ENCODE results near the gene BCDIN3D.

The BCDIN3D gene

GRCh38 chr12:49869816-49870500, 27.1 kb upstream of the BCDIN3D start:
- H3K9ac ChIP-seq (ENCODE audit: low read depth in 1 of 2, low read length in 2 of 2) = no peak overlapping the region
- no peaks in the 10 kb centered on the region for H3K36me3 ChIP-seq (ENCODE audit: control insufficient read depth in 2 of 2, insufficient read depth in 2 of 2, low read length in 2 of 2)

DNA sequence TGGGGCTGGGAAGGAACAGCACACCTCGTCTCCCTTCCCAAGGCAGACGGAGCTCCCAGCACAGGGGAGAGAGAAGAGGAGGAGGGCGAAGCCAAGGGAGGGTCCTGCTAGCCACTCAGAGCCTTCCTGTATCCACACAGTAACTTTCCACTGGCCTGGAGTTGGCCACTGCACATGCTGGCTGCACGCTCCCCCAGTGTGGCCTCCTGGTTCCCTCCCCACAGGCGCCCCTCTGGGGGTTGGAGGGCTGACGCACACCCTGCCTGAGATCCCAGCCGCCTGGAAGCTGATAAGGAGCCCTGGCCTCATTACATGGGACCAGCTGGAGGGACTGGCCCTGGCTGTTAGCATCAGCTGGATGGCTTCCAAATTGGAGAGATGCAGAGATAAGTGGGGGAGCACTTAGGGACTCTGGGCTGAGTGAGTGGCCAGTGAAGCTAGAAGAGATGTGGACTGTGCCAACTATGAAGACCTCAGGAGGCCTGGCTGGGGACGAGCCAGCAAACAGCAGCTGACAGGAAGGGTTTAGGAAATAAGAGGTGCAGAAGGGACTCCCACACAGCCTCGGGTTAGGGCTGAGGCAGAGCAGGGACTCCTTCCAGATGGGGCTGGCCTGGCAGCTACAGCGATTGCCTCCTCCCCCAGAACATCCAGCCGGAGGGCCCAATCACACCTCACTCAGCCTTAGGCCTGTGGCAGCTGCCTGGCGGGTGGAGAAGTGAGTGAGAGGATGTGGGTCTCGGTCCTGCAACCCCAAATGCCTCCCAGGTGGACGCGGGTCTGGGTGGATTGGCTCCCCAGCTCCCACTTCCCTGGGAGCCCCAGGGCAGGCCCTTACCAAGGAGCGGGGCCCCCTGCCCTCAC, 26.3 kb upstream of the BCDIN3D start:
- H3K9me3 ChIP-seq (ENCODE audit: control insufficient read depth in 2 of 2, low read length in 2 of 2) = no peaks in the 10 kb centered on the region
- no peak overlapping the region for H3K9ac ChIP-seq (ENCODE audit: low read depth in 1 of 2, low read length in 2 of 2)
- peaks cover 6 to 15% of the 10 kb centered on the region in 2 donors for H3K4me1 ChIP-seq (ENCODE audit: control insufficient read depth in 2 of 2, insufficient read depth in 2 of 2, low read length in 2 of 2)
- no peaks in the 10 kb centered on the region for H3K36me3 ChIP-seq (ENCODE audit: control insufficient read depth in 2 of 2, insufficient read depth in 2 of 2, low read length in 2 of 2)
- no peaks in the 10 kb centered on the region for H3K27me3 ChIP-seq (ENCODE audit: control insufficient read depth in 2 of 2, insufficient read depth in 2 of 2, low read length in 2 of 2)
- H3K27ac ChIP-seq (ENCODE audit: low read depth in 2 of 2, low read length in 2 of 2) = peak overlapping the region in 1 of 2 donors; percentile 17
- no peak overlapping the region for H3K4me3 ChIP-seq (ENCODE audit: low read length in 2 of 2)

More at GRCh38 chr12:49869816-49870500, 27.1 kb upstream of the BCDIN3D start:
- no peak overlapping the region for H3K27ac ChIP-seq (ENCODE audit: low read depth in 2 of 2, low read length in 2 of 2)
- H3K4me1 ChIP-seq (ENCODE audit: control insufficient read depth in 2 of 2, insufficient read depth in 2 of 2, low read length in 2 of 2) = peaks cover 6 to 12% of the 10 kb centered on the region in 2 donors
- no peak overlapping the region for H3K4me3 ChIP-seq (ENCODE audit: low read length in 2 of 2)
- no peaks in the 10 kb centered on the region for H3K9me3 ChIP-seq (ENCODE audit: control insufficient read depth in 2 of 2, low read length in 2 of 2)
- H3K27me3 ChIP-seq (ENCODE audit: control insufficient read depth in 2 of 2, insufficient read depth in 2 of 2, low read length in 2 of 2) = no peaks in the 10 kb centered on the region

DNA sequence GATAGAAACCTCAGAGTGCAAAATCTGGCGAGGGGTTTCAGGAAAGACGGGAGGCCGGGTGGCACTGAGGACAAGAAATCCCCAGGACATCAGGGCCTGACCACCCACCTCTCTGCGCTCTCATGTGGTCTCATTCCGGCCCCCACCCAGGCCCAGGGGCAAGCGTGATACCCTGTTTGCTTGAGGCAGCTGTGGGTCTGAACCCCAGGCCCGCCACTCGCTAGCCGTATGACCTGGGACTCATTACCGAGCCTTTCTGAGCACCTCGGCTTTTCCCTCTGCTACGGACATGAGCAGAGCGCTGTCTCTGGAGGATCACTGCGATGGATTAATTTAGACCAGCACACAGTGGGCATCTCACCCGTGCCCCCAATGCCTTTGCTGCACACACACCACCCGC, 25.5 kb upstream of the BCDIN3D start:
- Histone ChIP-seq H3K9me3 (ENCODE audit: control insufficient read depth in 2 of 2, low read length in 2 of 2) (no peaks in the 10 kb centered on the region), H3K4me1 (ENCODE audit: control insufficient read depth in 2 of 2, insufficient read depth in 2 of 2, low read length in 2 of 2) (peaks cover 6 to 21% of the 10 kb centered on the region in 2 donors), H3K27ac (ENCODE audit: low read depth in 2 of 2, low read length in 2 of 2) (peak overlapping the region in 1 of 2 donors; percentile 17), H3K4me3 (ENCODE audit: low read length in 2 of 2) (no peak overlapping the region), H3K36me3 (ENCODE audit: control insufficient read depth in 2 of 2, insufficient read depth in 2 of 2, low read length in 2 of 2) (no peaks in the 10 kb centered on the region), H3K9ac (ENCODE audit: low read depth in 1 of 2, low read length in 2 of 2) (no peak overlapping the region), H3K27me3 (ENCODE audit: control insufficient read depth in 2 of 2, insufficient read depth in 2 of 2, low read length in 2 of 2) (no peaks in the 10 kb centered on the region)

DNA sequence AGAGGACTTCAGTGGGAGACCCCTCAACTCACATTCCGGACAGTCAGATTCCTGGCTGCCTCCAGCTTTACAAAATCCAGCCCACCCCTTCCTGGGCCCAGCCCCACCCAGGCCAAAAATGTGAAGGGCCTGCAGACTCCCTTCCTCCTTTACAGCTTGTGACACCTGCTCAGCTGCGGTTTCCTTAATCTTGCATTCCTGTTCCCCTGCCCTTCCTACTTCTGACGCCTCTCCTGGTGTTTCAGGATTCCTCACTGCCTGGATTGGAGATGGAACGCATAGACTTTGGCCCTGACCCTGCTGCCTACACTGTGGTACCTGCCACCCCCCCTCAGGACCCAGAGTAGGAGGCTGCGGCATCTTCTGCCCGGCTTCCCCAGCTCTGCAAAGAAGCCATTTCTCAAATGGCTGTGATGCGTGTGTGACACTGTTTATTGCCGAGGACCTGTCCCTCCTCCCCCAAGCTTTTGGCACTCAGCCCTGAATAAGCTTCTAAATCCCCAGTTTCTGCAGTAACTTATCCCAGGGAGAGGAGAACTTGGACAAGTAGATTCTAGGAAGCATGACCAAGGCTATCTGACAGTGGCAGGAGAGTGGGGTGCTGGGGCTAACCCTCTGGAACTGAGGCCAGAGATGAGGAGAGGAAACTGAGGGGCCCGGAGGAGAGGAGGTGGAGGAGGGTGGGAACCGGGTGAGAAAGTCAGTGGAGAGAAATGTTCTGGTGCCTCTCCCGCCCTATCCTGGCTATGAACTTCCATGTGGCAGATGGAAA, 24.9 kb upstream of the BCDIN3D start:
- Histone ChIP-seq H3K4me3 (ENCODE audit: low read length in 2 of 2) (no peak overlapping the region), H3K27me3 (ENCODE audit: control insufficient read depth in 2 of 2, insufficient read depth in 2 of 2, low read length in 2 of 2) (no peaks in the 10 kb centered on the region), H3K27ac (ENCODE audit: low read depth in 2 of 2, low read length in 2 of 2) (no peak overlapping the region), H3K36me3 (ENCODE audit: control insufficient read depth in 2 of 2, insufficient read depth in 2 of 2, low read length in 2 of 2) (no peaks in the 10 kb centered on the region), H3K4me1 (ENCODE audit: control insufficient read depth in 2 of 2, insufficient read depth in 2 of 2, low read length in 2 of 2) (peaks cover 6 to 22% of the 10 kb centered on the region in 2 donors), H3K9ac (ENCODE audit: low read depth in 1 of 2, low read length in 2 of 2) (peak overlapping the region in 1 of 2 donors; percentile 28), H3K9me3 (ENCODE audit: control insufficient read depth in 2 of 2, low read length in 2 of 2) (no peaks in the 10 kb centered on the region)

DNA sequence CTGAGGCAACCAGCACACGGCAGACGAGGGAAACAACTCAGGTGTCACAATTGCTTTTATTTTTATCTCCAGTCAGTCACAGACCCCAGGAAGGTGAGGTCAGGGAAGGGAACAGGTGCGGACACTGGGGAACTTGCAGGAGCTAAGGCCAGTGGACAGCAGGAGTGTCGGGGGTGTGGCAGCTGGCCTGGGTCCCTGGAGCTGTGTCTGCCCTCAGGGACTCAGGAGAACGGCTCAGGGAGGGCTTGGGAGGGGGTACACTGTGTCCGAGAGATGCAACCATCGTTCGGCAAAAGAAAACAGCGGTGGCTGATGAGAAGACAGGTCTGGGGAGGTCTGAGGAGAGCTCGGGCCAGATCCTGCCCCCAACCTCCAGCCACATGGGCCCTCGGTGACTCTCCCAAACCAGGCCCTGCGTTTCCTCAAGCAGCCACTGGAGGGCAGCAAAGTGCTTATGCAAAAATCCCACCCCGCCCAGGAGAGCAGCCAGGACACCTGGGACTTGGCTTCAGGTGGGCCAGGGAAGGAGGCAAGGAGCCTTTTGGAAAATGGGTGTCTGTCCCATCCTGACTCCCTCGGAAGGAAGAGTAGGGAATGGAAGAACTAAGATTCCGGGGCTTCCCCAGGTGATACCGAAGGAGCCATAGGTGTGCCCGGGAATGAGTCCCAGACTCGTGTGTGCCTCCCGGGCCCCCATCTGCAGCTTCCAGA, 24.1 kb upstream of the BCDIN3D start:
- H3K4me3 ChIP-seq (ENCODE audit: low read length in 2 of 2) = no peak overlapping the region
- no peak overlapping the region for H3K27ac ChIP-seq (ENCODE audit: low read depth in 2 of 2, low read length in 2 of 2)
- no peaks in the 10 kb centered on the region for H3K9me3 ChIP-seq (ENCODE audit: control insufficient read depth in 2 of 2, low read length in 2 of 2)
- peaks cover 6 to 22% of the 10 kb centered on the region in 2 donors for H3K4me1 ChIP-seq (ENCODE audit: control insufficient read depth in 2 of 2, insufficient read depth in 2 of 2, low read length in 2 of 2)
- peak overlapping the region in 1 of 2 donors; percentile 28 for H3K9ac ChIP-seq (ENCODE audit: low read depth in 1 of 2, low read length in 2 of 2)
- H3K36me3 ChIP-seq (ENCODE audit: control insufficient read depth in 2 of 2, insufficient read depth in 2 of 2, low read length in 2 of 2) = no peaks in the 10 kb centered on the region
- no peaks in the 10 kb centered on the region for H3K27me3 ChIP-seq (ENCODE audit: control insufficient read depth in 2 of 2, insufficient read depth in 2 of 2, low read length in 2 of 2)

DNA sequence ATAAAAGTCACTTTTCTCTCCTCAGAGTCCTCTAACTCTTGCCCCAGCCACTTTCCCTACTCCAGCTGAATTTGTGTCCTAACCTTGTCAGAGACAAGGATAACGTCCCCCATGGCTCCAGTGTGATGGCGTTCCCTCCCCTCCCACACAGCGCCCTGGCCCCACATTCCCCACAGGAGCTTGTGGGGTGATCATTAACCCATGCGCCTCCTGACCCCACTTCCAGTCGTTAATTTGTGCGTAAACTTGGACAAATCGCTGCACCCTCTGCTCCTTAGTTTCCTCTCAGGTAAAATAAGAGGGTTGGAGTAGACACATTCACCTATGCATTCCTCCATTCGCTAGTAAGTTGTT, 22.9 kb upstream of the BCDIN3D start:
- H3K4me3 ChIP-seq (ENCODE audit: low read length in 2 of 2) = no peak overlapping the region
- peaks cover 6 to 22% of the 10 kb centered on the region in 2 donors for H3K4me1 ChIP-seq (ENCODE audit: control insufficient read depth in 2 of 2, insufficient read depth in 2 of 2, low read length in 2 of 2)
- no peak overlapping the region for H3K9ac ChIP-seq (ENCODE audit: low read depth in 1 of 2, low read length in 2 of 2)
- no peak overlapping the region for H3K27ac ChIP-seq (ENCODE audit: low read depth in 2 of 2, low read length in 2 of 2)
- H3K9me3 ChIP-seq (ENCODE audit: control insufficient read depth in 2 of 2, low read length in 2 of 2) = no peaks in the 10 kb centered on the region
- no peaks in the 10 kb centered on the region for H3K36me3 ChIP-seq (ENCODE audit: control insufficient read depth in 2 of 2, insufficient read depth in 2 of 2, low read length in 2 of 2)
- H3K27me3 ChIP-seq (ENCODE audit: control insufficient read depth in 2 of 2, insufficient read depth in 2 of 2, low read length in 2 of 2) = no peaks in the 10 kb centered on the region

DNA sequence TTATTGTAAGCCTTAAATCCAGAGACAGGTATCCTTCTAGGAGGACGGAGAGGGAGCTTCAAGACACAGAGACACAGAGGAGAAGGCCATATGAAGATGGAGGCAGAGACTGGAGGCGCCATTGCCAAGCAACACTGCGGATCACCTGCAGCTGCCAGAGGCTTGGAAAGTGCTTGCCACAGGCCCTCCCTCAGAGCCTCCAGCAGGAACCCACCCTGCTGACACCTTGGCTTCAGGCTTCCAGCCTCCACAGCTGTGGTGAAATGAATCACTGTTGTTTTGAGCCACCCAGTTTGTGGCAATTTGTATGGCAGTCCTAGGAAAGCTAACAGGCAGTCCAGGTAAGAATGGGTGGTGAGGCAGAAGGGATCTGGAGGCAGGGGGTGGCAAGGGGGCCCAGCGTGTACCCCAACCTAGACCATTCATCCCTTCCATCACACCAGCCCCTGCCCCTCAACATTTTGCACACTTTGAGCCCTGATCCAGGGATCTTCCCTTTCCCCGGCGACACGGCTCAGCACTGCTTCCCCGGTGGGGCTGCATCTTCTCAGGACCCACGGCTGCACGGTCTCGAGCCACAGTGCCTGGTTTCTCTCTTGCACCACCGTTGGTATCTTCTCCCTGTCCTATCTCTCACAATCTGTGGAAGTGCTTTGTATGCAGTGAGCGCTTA, 22.3 kb upstream of the BCDIN3D start:
- no peak overlapping the region for H3K9ac ChIP-seq (ENCODE audit: low read depth in 1 of 2, low read length in 2 of 2)
- no peaks in the 10 kb centered on the region for H3K36me3 ChIP-seq (ENCODE audit: control insufficient read depth in 2 of 2, insufficient read depth in 2 of 2, low read length in 2 of 2)
- H3K4me3 ChIP-seq (ENCODE audit: low read length in 2 of 2) = no peak overlapping the region
- H3K27ac ChIP-seq (ENCODE audit: low read depth in 2 of 2, low read length in 2 of 2) = no peak overlapping the region
- H3K9me3 ChIP-seq (ENCODE audit: control insufficient read depth in 2 of 2, low read length in 2 of 2) = no peaks in the 10 kb centered on the region
- peaks cover 6 to 22% of the 10 kb centered on the region in 2 donors for H3K4me1 ChIP-seq (ENCODE audit: control insufficient read depth in 2 of 2, insufficient read depth in 2 of 2, low read length in 2 of 2)
- H3K27me3 ChIP-seq (ENCODE audit: control insufficient read depth in 2 of 2, insufficient read depth in 2 of 2, low read length in 2 of 2) = no peaks in the 10 kb centered on the region

GRCh38 chr12:49864798-49865090, 21.8 kb upstream of the BCDIN3D start:
- Histone ChIP-seq H3K4me3 (ENCODE audit: low read length in 2 of 2) (no peak overlapping the region), H3K27ac (ENCODE audit: low read depth in 2 of 2, low read length in 2 of 2) (no peak overlapping the region), H3K4me1 (ENCODE audit: control insufficient read depth in 2 of 2, insufficient read depth in 2 of 2, low read length in 2 of 2) (peaks cover 6 to 22% of the 10 kb centered on the region in 2 donors), H3K36me3 (ENCODE audit: control insufficient read depth in 2 of 2, insufficient read depth in 2 of 2, low read length in 2 of 2) (no peaks in the 10 kb centered on the region), H3K9me3 (ENCODE audit: control insufficient read depth in 2 of 2, low read length in 2 of 2) (no peaks in the 10 kb centered on the region), H3K27me3 (ENCODE audit: control insufficient read depth in 2 of 2, insufficient read depth in 2 of 2, low read length in 2 of 2) (no peaks in the 10 kb centered on the region), H3K9ac (ENCODE audit: low read depth in 1 of 2, low read length in 2 of 2) (no peak overlapping the region)

DNA sequence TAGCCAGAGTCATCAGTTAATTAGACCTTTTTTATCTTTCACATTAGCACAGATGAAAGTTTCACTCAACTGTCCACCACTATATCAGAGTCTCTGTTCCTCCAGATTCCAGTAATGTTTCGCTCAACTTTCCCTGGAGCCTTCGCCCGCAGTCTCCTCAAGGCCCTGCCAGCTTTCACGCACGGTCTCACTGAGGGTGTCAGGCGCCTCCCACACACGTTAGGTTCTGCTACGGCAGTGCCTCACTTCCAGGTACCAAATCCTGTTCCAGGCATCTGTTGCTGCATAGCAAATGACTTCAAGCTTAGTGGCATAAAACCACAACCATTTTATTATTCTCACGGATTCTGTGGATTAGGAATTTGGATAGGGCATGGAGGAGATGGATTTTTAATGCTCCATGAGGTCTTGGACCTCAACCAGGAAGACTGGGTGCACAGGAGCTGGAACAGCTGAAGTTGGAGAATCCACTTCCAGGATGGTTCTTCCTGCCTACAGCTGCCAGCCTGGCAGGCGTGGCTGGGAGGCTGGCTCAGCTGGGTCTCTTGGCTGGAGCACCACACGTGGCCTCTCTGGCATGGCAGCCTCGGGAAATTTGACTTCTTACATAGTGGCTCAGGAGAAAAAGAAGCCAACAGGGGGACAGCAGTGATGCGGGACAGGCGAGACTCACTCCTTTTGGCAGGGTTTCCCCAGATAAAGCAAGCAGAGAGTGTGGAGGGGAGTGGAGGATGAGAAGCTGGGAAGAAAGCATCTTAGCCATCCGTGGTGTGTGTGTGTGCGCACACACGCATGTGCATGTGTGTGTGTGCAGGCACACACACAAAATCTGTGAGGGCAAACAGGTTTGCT, 21.3 kb upstream of the BCDIN3D start:
- H3K9ac ChIP-seq (ENCODE audit: low read depth in 1 of 2, low read length in 2 of 2) = no peak overlapping the region
- H3K27ac ChIP-seq (ENCODE audit: low read depth in 2 of 2, low read length in 2 of 2) = no peak overlapping the region
- H3K36me3 ChIP-seq (ENCODE audit: control insufficient read depth in 2 of 2, insufficient read depth in 2 of 2, low read length in 2 of 2) = no peaks in the 10 kb centered on the region
- no peaks in the 10 kb centered on the region for H3K27me3 ChIP-seq (ENCODE audit: control insufficient read depth in 2 of 2, insufficient read depth in 2 of 2, low read length in 2 of 2)
- no peaks in the 10 kb centered on the region for H3K9me3 ChIP-seq (ENCODE audit: control insufficient read depth in 2 of 2, low read length in 2 of 2)
- H3K4me3 ChIP-seq (ENCODE audit: low read length in 2 of 2) = no peak overlapping the region
- H3K4me1 ChIP-seq (ENCODE audit: control insufficient read depth in 2 of 2, insufficient read depth in 2 of 2, low read length in 2 of 2) = peaks cover 6 to 21% of the 10 kb centered on the region in 2 donors
